Measurements from ENCODE around the gene ENOX1.
"Not testable (repeated sequence)": the region's sequence is repeated elsewhere in the genome, so short reads cannot be mapped to it uniquely, and the experiment has no call there.

The ENOX1 gene

DNA sequence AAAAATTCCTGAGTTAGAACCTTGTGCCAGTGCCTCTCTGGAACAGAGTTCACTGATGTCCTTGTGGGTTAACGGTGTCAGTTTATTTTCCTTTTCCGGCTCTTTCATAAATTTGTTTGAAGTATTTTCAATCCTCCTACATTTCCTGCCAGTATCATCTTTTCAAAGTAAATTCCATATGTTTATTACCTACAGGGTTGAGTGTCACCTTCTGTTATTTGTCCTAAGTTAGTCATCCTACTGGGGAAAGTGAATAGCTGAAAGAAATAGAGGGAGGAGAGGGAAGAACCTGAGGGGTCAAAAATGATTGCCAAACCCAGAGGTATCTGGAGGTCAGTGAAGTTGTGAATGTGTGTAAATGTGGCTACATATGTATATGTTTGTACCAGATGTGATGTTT is 582.2 kb downstream of the ENOX1 start:
- no peak for DNase-seq (ENCODE audit: low read depth)

DNA sequence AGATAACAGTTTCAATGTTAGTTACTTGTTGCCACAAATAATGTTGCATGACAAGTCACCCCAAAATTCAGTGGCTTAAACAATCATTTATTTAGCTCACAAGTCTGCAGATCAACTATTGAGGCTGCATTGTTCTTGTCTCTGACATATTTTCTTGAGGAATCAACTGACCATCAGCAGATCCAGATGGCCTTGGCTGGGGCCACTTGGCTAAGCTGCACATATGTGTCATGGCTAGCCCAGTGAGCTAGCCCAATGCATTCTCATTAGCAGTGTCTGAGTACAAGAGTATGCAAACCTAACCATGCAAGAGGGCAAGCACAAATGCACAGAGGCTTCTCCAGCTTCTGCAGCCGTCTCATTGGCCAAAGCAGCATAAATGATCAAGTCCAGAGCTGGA is 583.0 kb downstream of the ENOX1 start:
- DNase-seq (ENCODE audit: low read depth) = no peak

GRCh38 chr13:43200736-43201135 is 586.0 kb downstream of the ENOX1 start:
- no peak for DNase-seq (ENCODE audit: low read depth)

DNA sequence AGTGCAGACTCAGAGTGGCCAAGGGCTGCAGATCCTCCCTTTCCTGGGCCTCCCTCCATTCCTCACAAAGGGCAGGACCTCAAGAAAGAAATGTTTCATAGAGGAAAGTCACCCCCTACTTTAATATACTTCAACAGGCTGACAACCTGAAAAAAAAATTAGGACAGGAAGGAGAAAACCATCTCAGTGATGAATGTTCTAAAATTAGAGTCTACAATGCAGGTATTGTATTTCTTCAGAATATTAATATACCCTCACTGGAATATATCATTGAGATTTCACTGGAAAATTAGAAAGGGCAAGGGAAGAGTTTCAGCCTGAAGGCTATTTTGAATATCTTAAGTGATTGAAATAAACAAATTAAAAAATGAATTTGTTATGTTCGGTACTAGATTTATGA is 586.5 kb downstream of the ENOX1 start:
- no peak for DNase-seq (ENCODE audit: low read depth)

- peak; percentile 81 for DNase-seq (ENCODE audit: low read depth)
Measured at GRCh38 chr13:43196750-43197370, 589.9 kb downstream of the ENOX1 start.

GRCh38 chr13:43196086-43196621 is 590.6 kb downstream of the ENOX1 start:
- DNase-seq (ENCODE audit: low read depth) = peak; percentile 42

- DNase-seq (ENCODE audit: low read depth) = no peak
Measured at GRCh38 chr13:43195551-43195950, 591.2 kb downstream of the ENOX1 start.

- no peak for DNase-seq (ENCODE audit: low read depth)
Measured at GRCh38 chr13:43195112-43195511, 591.7 kb downstream of the ENOX1 start.

- no peak for DNase-seq (ENCODE audit: low read depth)
Measured at GRCh38 chr13:43193789-43194420, 592.9 kb downstream of the ENOX1 start.

DNA sequence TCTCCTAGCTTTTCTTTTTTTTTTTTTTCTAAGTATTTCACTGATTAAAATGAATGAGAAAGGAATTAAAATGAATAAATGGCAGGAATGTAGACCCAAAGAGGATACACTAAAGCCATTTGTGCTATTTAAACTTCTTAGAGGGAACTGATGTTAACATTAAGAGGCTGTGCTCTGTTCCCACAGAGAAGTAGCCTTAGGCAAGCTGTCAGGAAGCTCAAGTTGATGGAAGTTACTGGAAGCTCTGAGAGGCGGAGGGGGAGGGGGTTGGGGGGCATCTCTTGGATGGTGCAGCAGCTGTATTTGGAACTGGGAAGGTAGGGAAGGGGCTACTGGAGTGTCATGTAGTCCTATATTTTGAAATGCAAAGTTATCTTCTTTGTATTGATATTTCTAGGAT is 595.2 kb downstream of the ENOX1 start:
- DNase-seq (ENCODE audit: low read depth) = no peak

DNA sequence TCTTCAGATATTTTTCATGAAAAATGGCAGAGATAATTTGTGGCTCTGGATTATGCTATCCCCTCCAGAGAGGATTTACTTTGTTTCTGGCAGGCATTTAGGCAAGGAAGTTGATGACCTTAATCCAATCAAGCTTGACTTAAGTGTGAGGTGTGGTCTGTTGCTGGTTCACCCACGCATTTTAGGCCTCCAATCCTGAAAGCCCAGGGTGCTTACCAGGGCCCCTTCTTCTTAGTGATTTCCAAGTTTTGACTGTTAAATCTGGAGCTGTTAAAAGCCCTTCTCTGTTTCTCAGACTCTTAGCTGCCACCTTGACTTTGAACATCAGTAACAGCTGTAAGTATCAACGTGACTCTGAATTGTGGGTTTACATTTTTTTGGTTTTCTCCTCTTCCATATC is 601.5 kb downstream of the ENOX1 start:
- DNase-seq (ENCODE audit: low read depth) = no peak

DNA sequence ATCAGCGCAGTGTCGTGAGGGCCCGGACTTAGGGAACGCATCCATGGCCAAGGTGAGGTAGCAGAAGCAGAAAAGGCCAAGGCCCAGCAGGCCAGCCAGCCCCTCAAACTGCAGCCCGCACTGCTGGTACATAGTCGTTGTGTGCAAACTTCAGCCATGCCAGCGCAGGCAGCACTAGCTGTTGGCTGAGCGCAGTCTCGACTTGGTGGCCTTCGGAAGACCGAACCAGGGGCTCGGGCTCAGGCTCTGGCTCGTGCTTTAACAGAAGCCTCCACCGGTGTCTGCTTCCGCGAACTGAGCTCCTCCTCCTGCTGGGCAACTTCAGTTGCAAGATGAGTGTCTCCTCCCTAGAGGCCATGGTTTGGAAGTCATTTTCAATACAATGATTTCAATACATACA is 605.9 kb downstream of the ENOX1 start:
- DNase-seq (ENCODE audit: low read depth) = no peak

DNA sequence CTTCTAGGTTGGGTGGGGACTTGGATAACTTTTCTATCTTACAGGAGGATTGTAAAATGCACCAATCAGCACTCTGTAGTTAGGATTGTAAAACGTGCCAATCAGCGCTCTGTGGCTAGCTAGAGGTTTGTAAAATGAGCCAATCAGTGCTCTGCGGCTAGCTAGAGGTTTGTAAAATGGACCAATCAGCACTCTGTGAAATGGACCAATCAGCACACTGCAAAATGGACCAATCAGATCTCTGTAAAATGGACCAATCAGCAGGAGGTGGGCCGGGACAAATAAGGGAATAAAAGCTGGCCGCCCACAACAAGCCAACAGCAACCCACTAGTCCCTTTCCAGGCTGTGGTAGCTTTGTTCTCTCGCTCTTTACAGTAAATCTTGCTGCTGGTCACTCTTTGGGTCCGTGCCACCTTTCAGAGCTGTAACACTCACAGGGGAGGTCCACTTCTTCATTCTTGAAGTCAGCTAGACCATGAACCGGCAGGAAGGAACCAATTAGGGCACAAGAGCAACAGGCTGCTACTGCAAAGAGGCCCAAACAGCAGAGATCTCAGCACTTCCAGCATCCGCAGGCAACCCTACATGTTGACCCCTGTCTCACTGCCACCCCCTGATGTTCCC is 606.6 kb downstream of the ENOX1 start:
- no peak for DNase-seq (ENCODE audit: low read depth)

DNA sequence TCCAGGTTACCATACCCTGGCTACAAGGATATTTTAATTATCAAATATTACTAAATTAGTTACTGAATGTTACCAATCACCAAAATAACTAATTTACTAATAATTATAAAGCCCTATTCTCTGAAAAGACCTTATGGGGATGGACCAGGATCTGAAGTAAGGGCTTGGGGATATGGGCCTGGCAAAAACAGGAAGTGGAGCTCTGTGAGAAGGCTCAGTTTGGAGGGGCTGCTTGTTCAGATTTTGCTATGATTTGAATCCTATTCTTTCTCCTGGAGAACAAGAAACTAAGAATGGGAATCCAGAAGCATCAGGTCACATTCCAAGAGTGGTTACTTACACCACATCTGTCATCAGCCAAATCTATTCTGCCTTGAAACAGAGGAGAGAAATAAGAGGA is 615.3 kb downstream of the ENOX1 start:
- no peak for DNase-seq (ENCODE audit: low read depth)

DNA sequence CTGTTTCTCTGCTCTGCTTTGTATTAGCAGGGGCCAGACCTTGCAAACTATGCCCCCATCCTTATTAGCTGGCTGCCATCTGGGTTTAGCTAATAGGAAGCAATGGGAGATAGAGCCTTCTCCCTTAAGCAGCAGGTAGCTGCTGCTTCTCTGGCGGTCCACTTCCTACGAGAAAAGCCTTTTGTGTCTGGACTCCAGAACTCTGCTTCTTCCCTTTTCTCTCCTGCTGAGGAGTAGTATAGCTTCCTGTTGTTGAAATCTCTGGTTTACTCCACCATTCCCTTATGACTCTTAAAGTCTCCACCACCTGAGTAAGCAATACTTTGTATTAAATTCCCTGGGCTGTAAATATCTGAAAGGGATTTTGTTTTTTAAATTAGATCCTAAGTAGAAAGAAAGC is 616.3 kb downstream of the ENOX1 start:
- DNase-seq (ENCODE audit: low read depth) = no peak

DNA sequence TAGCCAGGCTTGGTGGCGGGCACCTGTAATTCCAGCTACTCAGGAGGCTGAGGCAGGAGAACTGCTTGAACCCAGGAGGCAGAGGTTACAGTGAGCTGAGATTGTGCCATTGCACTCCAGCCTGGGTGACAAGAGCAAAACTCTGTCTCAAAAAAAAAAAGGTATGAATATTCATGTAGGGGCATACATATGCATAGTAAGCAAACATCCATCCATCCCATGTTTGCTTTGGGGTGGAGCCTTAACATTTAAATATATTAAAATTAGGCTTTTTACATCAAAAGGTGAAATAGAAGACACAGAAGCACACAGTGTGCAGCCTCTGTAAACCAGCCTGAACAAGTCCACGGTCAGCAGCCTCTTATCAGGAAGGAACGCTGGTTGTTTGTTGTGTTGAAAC is 618.3 kb downstream of the ENOX1 start:
- DNase-seq (ENCODE audit: low read depth) = not testable (repeated sequence)

DNA sequence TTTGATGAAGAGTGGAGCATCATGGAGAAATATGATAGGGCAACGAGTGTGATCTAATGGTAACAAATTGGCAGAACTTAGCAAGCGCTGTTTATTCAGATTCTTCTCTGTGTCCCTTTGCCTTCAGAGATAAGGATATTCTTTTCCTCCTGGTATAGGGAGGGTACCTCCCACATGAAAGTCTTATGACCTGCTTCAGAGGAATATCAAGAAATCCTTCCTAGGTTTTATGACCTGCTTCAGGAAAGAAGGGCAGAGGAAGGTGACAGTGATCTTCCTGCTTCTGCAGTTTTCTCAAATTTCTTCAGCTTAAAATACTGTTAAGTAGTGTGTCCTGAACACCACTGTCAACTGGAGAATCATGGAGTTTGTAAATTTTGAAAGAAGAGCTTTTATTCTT is 619.0 kb downstream of the ENOX1 start:
- DNase-seq (ENCODE audit: low read depth) = no peak

GRCh38 chr13:43166644-43167457 is 619.9 kb downstream of the ENOX1 start:
- DNase-seq (ENCODE audit: low read depth) = peak; percentile 56
